KOPT-K1 (cell line): ENCODE data around the gene PLD1.
"Not testable (repeated sequence)": the region's sequence is repeated elsewhere in the genome, so short reads cannot be mapped to it uniquely, and the experiment has no call there.

ENCODE experiments used
- H3K27ac ChIP-seq: fragments of 200-600 bp; sonication (generic); 2 replicates; pipeline ENCODE4 v1.5.1; 2016; ENCODE audit warnings: antibody characterized with exemption, mild to moderate bottlenecking, low read depth, low read length; ENCODE audit not compliant: poor library complexity, severe bottlenecking
- H3K36me3 ChIP-seq: fragments of 200-600 bp; sonication (generic); 2 replicates; pipeline ENCODE4 v1.5.1; 2017; ENCODE audit warnings: antibody characterized with exemption, mild to moderate bottlenecking, low read length, moderate library complexity; ENCODE audit not compliant: insufficient read depth
- H3K9me3 ChIP-seq: fragments of 200-600 bp; sonication (generic); 2 replicates; pipeline ENCODE4 v1.5.1; 2017; ENCODE audit warnings: antibody characterized with exemption, low read length, mild to moderate bottlenecking; ENCODE audit not compliant: insufficient read depth, poor library complexity, severe bottlenecking

PLD1 gene

DNA sequence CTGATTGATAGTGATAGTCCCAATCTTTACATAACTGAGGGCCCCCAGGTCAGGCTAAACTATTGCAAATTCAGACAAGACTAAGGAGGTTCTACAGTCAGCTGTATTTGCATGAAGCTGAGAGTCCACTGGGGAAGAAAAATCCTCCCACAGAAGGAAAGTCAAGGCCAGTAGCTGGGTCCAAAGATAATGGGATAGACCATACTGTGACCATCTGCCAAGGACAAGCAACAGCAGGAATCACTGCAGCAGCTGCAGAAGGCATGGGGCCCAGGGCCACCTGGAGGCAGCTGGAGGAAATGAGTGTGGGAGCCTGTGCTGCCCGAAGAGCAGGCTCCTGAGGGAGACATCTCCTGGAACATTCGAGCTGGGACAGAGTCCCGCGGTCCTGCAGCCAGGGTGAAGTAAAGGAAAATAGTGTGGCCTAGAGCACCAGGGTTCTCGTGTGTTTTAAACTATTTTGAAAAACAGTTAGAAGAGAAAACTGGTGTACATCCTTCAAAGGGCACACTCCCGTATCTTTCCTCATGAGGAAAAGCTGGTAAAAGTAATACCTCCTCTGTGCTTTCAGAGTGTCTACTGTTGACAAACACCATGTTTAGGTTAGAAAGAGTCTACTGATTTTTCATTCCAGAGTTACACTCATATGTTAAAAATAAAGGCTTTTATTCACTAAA is 19.7 kb upstream of the PLD1 start:
- H3K27ac ChIP-seq, result no peak overlapping the region
- no peaks in the 10 kb centered on the region for H3K36me3 ChIP-seq
- H3K9me3 ChIP-seq, result no peaks in the 10 kb centered on the region

DNA sequence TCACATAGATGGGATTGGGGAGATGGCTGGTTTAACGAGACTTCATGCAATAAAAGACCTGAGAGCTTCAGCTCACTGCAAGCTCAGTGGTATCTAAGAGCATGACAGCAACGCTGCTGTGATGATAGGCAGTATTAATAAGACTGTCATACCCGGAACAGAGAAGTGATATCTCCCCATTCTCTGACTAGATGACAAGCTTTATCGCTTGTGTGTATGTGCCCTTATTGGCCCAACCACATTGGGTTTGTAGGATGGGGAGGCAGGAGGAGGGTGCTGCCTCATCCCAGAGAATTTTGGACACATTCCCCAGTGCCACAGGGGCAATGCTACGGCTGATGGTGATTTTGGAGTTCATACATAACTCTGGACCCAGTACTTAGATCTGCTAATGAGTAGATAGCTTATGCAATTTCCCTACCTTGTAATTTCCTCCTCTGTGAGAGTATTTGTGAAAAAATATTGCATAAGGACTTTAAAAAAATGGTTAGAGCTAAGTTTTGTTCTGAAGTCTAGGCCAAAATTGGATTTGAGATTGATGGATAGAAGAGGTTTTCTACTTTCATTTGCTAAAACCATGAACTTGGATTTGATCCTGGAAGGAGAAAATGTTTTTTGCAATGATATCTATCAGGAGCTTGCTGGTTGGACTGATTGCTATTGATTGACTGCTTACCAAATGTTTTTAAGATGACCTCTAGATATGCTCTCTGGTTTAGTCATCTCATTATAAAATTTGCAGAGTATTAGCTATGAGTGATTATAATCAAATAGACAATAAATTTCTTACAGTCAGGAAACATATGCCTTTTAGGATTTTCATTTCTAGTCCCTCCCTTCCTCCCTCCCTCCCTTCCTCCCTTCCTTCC is 18.9 kb upstream of the PLD1 start:
- H3K9me3 ChIP-seq, result no peaks in the 10 kb centered on the region
- no peaks in the 10 kb centered on the region for H3K36me3 ChIP-seq
- no peak overlapping the region for H3K27ac ChIP-seq

DNA sequence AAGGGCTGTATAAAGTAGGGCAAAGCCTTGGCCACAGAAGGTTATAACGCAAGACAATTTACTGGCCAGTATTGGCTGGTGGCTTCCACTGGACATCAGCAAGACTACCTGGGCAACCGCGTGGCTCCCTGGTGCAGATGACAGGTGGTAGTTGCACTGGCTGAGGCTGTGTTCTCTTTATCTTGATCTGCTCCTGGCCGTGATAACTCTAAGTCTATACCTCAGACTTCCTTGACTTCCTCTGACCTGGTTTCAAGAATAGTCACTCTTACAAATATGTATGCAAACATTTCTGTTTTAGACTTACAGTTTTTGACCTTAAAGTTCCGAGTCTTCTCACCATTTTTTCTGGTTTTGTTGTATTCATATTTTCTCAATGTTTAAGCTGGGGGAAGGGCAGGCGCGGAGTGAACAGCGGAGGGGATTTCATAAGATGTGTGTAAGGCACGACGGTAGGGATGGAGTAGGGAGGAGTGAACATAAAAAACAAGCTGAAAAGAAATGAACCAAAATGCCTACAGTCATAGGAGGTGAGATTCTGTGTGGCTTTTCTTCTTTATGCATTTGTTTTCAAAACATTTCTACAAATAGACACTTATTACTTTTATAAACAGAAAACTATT is 17.7 kb upstream of the PLD1 start:
- Histone ChIP-seq H3K9me3 (no peaks in the 10 kb centered on the region), H3K27ac (no peak overlapping the region), H3K36me3 (no peaks in the 10 kb centered on the region)

DNA sequence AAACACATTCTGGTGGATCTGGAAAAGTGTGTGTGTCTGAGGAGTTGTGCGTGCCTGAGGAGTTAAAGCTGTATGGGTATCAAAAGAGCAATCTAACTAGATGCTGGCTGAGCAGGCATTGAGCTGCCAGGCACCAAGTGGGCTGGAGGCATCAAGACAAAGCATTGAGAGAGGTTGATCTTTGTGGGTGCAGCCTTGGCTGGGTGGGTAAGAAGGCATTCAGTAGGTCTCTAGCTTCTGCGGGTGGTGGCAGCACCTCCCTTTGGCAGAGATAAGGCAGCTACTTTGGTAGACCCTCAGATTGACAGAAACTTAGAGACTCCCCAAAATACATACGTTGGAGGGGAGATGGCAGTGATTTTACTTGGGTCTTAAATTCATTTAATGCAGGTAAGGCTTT is 17.1 kb upstream of the PLD1 start:
- no peak overlapping the region for H3K27ac ChIP-seq
- no peaks in the 10 kb centered on the region for H3K36me3 ChIP-seq
- H3K9me3 ChIP-seq, result no peaks in the 10 kb centered on the region

DNA sequence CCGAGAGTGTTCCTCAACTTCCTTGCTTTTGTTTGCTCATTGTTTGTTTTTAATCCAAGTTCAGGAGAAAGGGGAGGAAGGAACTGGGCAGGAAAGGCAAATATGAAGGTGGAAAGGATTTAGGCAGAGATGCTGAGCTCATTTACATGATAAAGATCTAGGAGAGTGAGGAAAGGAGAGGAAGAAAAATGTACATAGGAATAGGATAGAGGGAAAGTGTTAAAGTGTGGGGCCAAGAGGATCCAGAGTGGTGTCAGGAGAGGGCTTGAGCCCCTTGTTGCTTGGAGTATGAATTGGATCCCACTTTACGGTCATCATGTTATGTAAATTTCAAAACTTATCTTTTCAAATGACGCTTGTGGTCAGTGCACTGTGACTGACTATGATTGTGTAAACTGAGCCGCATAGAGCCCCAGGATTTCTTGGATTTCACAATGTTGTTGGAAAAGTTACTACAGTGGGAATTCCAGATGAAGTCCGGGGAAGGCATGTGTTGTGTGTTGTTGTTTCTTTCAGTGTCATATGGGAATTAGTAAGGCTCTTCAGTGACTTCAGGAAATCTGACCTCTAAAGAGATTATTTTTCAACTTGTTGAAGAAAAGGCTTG is 15.0 kb upstream of the PLD1 start:
- Histone ChIP-seq H3K27ac (no peak overlapping the region), H3K36me3 (no peaks in the 10 kb centered on the region), H3K9me3 (no peaks in the 10 kb centered on the region)

DNA sequence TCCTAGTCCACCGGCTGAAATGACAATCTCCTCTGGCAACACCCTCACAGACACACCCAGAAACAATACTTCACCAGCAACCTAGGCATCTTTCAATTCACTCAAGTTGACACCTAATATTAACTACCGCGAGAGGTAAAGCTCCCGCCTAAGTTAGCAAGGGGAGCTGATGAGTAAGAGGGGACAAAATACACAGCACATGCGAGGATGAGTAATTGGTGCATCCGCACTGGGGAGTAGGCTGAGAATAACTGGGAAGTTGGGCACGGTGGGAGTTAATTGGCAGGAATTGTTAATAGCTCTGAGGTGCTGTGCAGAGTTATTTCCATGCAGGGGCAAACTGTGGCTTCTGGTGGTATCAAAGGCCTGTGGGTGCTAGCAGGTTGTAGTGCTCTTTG is 14.5 kb upstream of the PLD1 start:
- H3K27ac ChIP-seq, result no peak overlapping the region
- H3K9me3 ChIP-seq, result no peaks in the 10 kb centered on the region
- no peaks in the 10 kb centered on the region for H3K36me3 ChIP-seq

DNA sequence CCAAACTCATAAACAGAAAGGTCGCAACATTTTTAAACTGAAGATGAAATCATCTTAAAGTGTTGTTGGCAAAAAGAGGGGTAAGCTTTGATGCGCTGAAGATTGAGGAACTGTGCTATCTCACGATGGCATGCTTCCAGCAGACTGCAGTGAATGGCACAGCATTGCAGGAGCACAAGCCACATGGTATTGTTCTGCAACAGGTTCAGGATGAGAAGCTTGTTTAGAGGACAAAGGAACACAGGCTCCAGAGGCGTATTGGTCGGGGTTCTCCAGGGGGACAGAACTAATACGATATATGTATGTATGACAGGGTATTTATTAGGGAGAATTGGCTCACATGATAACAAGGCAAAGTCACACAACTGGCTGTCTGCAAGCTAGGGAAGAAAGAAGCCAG is 13.8 kb upstream of the PLD1 start:
- H3K27ac ChIP-seq, result no peak overlapping the region
- H3K36me3 ChIP-seq, result no peaks in the 10 kb centered on the region
- no peaks in the 10 kb centered on the region for H3K9me3 ChIP-seq

DNA sequence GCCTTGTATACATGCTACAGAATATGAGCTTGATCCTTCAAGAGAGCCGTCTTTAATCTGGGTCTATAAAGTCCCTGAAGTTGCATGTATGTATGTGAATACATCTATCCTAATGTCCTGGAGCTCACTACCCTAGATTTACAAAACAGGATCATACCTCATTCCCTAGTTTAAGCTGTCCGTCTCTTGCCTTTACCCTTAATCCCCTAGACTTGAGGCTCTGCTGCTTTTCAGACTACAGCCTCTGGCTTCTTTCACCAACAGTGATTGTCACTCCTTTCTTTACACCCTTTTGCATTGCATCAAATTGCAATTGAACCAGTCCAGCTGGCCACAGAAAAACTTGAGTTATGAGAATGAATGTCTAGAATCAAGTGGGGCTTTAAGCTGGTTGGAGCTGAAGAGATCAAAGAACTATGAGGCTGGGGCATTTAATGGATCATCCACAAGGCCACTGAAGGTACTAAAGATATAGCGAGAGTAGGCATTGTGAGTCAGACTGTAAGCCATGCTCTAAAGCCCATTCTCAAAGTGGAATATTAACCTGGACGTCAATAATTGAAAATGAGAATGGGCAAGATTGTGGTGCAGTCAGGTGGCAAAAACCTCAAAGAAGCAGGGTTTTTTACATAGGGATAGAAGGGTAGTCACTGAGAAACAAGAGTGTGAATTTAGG is 12.3 kb upstream of the PLD1 start:
- no peak overlapping the region for H3K27ac ChIP-seq

DNA sequence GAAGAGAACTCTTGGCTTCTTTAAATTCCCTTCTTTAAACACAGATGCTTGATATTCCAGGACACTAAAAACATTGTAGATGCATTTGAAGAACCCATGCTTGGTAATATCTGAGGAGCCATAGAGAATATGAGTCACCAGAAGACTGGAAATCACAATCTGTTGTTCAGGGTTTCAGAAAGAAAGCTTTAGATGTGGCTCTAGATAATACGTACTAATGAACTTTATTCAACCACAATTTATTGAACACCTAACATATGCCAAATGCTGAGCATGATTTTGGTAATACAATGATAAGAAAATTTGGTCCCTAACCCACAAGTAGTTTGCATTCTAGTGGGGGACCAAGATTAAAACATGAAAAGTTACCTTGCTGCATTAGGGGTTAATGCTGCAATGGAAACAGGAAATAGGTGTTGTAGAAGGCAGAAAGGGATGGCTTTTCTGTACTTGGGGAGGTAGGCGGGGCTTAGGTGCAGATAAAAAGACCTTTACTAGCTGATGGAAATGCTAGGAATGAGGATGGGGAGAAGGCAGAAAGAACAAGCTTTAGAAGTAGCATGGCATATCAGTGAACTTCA is 11.6 kb upstream of the PLD1 start:
- Histone ChIP-seq H3K36me3 (no peaks in the 10 kb centered on the region), H3K27ac (no peak overlapping the region), H3K9me3 (no peaks in the 10 kb centered on the region)

More for the DNA sequence above, 12.3 kb upstream of the PLD1 start:
- Histone ChIP-seq H3K36me3 (no peaks in the 10 kb centered on the region), H3K9me3 (no peaks in the 10 kb centered on the region)

DNA sequence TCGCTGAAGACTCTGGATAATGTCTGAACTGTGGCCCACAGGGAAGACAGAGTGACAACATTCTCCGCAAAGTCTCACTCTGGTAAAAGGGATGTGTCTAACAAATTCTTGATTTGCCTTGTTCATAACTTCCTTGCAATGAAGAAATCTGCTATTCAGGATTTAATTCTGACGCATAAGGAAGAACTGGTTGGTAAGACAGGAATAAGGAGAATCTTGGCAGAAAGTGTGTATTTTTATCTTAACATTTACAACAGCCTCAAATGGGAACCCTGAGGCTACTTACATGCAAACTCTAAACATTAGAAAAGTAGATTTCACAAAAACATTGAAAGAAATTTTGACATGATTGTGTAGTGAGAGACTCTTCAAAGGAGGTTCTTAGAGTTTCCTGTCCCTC is 10.8 kb upstream of the PLD1 start:
- Histone ChIP-seq H3K27ac (no peak overlapping the region), H3K9me3 (no peaks in the 10 kb centered on the region), H3K36me3 (no peaks in the 10 kb centered on the region)

DNA sequence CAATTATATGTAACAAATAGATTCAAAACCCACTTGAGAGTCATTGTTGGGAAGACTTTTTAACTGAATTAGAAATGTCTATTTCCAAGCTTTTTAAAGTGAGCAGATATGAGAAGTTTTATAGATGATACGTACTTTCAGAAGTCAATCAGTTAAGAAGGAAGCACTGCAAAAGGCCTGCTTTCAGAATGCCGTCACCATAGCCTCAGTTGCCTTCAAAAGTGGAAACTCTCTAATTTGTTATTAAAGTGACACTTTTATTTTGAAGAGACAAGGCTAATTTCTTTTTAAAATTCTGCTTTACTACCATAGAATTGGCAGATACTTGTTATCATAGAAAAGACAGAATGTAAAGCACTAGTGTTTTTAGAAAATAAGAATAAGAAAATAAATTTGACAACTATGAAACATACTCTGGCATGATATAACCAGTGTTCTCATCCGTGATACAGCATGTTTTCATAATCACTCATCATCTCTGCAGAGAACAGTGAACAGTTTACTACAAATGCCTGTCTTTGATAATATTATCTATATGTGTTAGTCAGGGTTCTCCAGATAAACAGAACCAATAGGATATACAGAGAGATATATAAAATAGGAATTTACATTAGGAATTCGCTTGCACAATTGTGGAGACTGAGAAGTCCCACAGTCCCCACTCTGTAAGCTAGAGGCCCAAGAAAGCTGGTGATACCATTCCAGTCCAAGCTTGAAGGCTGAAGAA is 7.0 kb upstream of the PLD1 start:
- Histone ChIP-seq H3K27ac (no peak overlapping the region), H3K36me3 (no peaks in the 10 kb centered on the region), H3K9me3 (no peaks in the 10 kb centered on the region)

DNA sequence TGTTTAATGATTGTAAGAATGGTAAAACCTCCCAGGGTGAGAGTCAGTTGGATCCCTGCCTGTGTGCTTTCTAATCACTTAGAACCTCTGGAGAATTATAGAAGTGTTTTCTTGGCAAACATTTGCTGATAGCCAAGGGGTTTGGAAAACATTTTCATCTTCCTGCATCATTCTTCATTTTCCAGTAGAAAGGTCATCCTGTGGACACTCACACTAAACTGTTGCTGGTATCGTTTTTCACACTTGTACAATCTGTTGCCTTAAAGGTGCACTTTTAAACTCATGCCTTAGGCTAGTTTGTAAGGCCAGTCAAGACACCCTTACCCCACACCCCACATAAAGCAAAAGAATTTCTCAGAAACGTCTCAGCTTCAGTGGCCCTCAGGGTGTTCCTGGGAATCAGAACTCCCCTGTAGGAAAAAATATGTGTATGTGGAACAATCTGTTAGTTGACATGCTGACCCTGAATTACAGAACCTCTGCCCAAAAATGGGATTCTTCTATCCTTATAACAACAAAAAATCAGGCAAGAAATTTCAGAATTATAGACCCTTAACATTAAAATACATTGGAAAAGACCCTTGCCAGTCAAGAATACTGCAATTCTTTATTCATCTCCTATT is 5.8 kb upstream of the PLD1 start:
- H3K36me3 ChIP-seq, result no peaks in the 10 kb centered on the region
- no peak overlapping the region for H3K27ac ChIP-seq
- H3K9me3 ChIP-seq, result no peaks in the 10 kb centered on the region

DNA sequence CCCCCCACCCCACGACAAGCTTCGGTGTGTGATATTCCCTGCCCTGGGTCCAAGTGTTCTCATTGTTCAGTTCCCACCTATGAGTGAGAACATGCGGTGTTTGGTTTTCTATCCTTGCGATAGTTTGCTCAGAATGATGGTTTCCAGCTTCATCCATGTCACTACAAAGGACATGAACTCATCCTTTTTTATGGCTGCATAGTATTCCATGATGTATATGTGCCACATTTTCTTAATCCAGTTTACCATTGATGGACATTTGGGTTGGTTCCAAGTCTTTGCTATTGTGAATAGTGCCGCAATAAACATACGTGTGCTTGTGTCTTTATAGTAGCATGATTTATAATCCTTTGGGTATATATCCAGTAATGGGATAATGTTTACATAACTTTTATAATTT is 4.4 kb upstream of the PLD1 start:
- not testable (repeated sequence) for H3K9me3 ChIP-seq, H3K36me3 ChIP-seq, H3K27ac ChIP-seq
